DMS53 treated with DMSO at 0.1 percent for 48 hours (cell line): ENCODE measurements around the gene DOCK4.

ENCODE experiments used
- DNase-seq: peaks from one replicate; lab custom pipeline; 2025; ENCODE audit not compliant: unreplicated experiment; lab: John Stamatoyannopoulos, UW

DOCK4 gene

GRCh38 chr7:112081778-112082177 lies 124.4 kb downstream of the DOCK4 start:
- no peak for DNase-seq

GRCh38 chr7:112080978-112081377 lies 125.2 kb downstream of the DOCK4 start:
- DNase-seq = peak; percentile 86

DNA sequence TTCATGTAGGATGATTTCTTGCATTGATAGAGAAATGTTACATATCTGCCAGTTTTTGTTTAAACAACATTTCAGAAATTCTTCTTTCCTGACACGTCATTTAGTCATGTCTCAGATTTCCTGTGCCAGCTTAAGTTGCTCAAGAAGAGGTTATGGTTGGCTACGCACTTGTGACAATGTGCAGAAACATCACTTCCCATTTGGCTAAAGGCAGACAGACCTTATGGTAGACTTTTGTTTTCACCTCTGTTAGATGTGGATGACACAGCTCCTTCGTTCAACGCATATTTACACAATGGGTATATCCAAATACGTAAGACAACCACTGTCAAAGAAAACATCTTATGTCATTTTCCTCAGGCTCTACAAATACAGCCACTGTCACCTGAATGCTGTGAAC lies 125.8 kb downstream of the DOCK4 start:
- peak; percentile 99 for DNase-seq

GRCh38 chr7:112079673-112080072 lies 126.5 kb downstream of the DOCK4 start:
- DNase-seq = no peak

GRCh38 chr7:112079122-112079521 lies 127.1 kb downstream of the DOCK4 start:
- DNase-seq = no peak

DNA sequence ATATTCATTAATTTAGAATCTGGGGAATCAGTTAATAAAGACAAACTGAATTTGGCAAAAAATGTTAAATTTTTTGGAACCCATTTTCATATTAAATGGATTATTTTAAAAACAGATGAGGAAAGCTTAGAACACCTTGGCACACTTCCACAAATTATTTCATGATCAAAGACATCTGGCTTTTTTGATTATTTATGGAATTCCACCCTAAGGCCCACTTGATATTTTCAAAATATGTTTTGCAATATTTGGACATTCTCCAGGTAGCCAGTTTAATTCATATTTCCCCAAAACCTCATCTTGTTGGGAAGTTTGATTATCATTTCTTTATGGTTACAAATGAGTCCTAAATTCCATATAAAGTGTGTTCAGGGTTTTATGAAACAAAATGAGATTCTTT lies 129.9 kb downstream of the DOCK4 start:
- DNase-seq = no peak

DNA sequence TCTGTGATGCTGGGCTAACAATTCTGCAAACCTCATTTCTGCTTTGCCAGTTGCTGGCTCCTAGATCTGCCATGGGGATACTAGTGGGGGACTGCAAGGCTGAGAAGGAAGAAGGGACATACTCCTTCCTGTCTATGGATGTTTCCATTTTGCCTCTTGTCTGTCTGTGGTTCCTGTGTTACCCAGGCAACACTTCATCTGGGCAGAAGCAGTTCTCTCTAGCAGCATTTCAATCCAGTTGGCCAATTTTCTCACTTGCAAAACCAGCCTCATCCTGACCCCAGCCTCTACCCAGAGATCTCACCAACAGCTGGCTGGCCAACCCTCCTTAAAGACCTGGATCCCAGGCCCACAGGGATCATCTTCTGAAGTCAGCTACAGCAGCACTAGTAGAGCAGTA lies 131.7 kb downstream of the DOCK4 start:
- no peak for DNase-seq

GRCh38 chr7:112073530-112073929 lies 132.7 kb downstream of the DOCK4 start:
- no peak for DNase-seq

DNA sequence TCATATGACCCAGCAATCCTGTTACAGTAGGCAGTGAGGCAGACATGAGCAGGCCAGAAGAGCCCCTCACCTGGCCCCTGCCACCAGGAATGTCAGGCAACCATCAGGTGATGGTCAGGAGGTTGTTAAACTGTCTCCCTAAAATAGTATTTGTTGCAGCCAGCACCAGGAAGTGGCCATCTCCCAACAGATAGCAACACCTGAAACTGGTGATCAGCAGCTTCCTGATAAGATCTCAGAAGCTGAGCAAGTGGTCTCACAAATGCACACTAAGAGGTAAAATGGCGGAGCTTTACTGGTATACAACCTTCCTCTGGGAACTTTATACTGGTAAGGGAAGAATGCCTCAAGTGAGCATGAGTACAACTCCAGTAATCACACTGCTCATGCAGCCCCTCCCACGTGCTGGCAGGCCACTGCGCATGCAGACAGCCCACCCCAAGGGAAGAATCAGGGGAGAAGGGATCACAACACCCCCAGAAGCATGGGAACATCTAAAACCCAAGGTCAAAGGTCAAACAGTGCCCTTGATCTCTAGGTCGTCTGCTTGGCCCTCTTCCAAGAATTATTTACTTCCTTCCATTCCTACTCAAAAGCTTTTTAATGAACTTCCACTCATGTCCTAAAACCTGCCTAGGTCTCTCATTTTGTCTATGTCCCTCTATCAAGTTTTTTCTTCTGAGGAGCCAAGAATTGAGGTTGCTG lies 133.5 kb downstream of the DOCK4 start:
- no peak for DNase-seq

DNA sequence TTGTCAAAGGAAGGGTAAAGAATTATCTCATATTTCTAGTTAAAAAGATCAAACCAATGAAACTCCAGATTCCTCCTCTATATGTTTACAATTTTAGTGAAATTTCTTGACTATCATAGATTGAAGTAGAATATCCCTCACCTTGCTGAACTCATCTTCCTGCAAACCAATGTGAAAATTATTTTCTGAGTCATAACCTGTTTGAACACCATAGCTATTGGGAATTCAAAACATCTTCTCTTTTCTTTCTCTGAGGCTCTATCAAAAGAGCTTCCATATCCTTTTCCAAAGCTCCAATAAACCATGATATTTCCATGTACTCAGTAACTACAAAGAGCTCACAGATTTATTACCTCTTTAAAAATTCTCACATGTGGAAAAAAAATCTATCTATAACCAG lies 134.3 kb downstream of the DOCK4 start:
- no peak for DNase-seq

GRCh38 chr7:112070674-112071256 lies 135.4 kb downstream of the DOCK4 start:
- DNase-seq = no peak

DNA sequence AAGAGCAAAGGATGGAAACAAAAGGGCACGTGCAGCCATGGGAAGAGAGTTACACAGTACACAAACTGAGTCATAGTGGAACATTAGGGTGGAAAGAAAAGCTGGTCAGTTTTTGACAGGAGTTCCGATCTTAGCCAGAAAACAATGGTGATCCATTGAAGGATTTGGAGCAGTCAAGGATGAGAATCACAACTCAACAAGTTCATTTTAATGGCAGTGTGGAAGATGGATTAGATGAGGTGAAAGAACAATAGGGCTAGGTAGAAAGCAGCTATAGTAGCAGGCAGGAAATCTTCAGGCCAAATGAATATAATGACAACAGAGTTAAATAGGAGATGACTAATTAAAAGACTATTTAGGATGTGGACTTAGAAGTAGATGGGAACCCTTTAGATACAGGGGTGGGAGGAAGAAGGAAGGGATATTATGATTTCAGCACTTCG lies 136.3 kb downstream of the DOCK4 start:
- no peak for DNase-seq

GRCh38 chr7:112068967-112069366 lies 137.2 kb downstream of the DOCK4 start:
- DNase-seq = no peak

DNA sequence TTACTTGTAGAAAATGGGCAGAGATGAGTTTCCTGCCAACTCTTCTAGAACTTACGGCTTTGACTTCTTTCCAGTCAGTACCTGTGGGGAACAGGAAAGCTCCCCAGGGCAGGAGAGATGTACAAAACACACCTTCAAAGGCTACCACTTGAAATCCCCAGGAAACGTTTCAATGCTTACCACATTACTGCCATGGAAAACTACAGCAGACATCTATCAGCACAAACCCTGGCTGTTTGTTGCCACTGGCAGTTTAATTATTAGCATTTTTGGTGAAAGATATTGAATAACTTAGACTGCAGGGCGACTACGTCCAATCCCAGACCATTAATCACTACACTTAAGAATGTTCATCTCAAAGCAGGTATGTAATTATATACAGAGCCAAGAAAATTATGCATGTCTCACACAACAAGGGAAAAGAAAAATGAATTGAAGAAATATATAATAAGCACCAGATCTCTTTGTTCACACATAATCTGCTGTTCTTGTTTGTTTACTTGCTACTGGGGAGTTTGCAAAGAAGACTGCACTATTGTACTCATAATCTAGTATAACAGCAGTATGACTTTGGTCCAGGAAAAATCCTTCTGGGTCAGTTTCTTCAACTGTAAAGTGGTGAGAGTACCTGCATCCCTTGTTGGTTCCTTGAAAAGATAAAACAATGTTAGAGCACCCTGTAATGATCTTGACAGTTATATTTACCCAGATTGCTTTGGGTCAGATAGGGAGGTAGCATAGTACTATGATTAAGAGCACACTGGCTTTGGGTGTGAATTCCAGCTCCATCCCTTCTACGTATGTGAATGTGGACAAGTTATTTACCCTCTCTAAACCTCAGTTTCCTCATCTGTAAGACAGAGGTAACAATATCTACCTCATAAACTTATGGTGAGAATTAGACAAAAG lies 138.3 kb downstream of the DOCK4 start:
- DNase-seq = no peak

DNA sequence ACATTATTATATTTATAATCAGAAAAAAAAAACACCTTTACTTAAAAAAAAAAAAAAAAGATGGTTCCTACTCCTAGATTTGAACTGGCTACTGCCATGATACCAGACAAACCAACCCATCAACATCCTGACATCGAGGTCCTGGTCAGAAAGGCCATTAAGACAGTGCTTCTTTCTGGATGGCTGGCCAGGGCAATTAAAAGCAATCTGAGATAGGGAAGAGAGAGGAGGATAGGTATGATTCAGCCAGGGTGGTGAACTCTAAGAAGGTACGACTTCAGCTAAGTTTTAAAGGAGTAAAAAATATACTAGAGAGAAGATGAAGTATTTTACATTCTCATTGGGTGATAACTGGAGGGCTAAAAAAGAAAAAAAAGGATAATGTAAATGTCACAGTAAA lies 139.0 kb downstream of the DOCK4 start:
- DNase-seq = no peak

GRCh38 chr7:112065758-112066157 lies 140.4 kb downstream of the DOCK4 start:
- no peak for DNase-seq

DNA sequence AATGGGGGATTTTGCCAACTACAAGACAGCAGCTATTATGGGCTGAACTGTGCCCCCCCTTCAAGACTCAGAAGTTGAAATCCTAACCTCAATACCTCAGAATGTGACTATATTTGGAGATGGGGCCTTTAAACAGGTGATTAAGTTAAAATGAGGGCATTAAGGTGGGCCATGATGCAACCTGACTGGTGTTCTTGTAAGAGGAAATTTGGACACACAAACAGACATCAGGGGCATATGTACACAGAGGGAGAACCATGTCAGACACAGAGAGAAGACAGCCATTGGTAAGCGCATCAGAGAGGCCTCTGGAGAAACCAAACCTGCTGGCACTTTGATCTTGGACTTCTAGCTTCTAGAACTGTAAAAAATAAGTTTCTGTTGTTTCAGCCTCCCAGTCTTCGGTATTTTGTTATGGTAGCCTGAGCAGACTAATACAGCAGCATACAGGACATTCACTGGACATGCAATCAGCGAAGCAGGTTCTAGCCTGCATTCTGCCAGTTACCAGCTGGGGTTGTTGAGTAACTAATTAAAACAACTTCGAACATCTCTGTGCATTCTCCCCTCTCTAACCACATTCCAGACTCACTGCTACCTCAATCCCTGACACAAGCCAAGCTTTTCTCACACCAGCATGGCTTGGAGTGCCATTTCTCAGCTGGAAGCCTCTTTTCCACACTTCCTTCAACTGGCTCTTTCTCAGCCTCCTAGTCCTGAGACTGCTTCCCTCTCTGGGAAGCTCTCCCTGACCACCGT lies 141.4 kb downstream of the DOCK4 start:
- DNase-seq = no peak

DNA sequence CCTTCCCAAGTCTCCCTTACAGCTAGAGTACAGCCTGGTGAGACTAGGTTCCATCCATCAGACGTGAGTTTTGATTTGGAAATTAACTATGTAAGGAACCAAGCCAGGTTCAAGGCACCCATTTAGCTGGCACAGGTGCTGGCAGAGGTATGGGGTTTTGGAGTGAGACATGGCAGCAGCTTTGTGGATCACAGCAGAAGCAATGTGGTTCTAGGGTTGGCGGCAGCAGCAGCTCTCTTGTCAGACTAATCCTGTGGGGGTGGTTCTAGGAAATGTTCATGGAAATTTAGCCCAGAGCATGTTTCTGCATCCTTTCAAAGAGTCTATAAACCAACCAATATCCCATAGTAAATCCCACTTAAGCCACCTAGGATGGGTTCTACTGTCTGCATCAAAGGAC lies 142.2 kb downstream of the DOCK4 start:
- DNase-seq = no peak

- no peak for DNase-seq
These were observed 145.1 kb downstream of the DOCK4 start for GRCh38 chr7:112061051-112061450.

- no peak for DNase-seq
These were observed 145.6 kb downstream of the DOCK4 start for GRCh38 chr7:112060625-112061024.

GRCh38 chr7:112059675-112060074 lies 146.5 kb downstream of the DOCK4 start:
- DNase-seq = no peak
